Medulla oblongata (tissue), 1 donor: ENCODE results near the gene ROCK2.
"Not testable (repeated sequence)": the region's sequence is repeated elsewhere in the genome, so short reads cannot be mapped to it uniquely, and the experiment has no call there.

Experiments
- DNase-seq: peaks from one replicate; pipeline ENCODE4 v3.0.0-alpha.2; 2015; ENCODE audit errors: extremely low spot score

The ROCK2 gene

GRCh38 chr2:11340717-11341116 is 3.7 kb downstream of the ROCK2 start:
- DNase-seq = no peak

DNA sequence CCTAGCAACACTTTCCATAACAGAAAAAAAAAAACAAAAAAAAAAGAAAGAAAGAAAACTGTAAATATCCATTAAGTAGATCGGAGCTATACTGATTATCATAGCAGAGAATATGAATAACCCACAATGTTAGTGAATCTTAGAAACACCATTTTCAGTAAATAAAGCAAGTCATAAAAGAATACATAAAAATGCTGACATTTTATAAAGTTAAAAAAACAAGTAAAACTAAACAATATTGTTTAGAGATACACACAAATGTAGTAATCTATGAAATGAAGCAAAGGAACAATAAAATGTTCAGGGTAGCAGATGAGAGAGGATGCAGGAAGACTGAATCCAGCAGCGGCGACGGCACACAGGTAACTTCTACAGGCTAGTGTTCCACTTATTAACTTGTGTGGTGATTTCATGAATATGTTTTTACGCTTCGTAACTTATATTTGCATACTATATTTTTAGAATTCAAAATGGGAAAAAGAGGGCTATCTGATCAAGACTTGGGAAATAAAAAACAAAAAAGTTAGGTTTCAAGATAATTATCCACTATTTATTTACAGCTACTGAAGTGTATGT is 4.8 kb downstream of the ROCK2 start:
- no peak for DNase-seq

GRCh38 chr2:11338580-11338979 is 5.9 kb downstream of the ROCK2 start:
- DNase-seq = no peak

- DNase-seq = no peak
These were observed 6.5 kb downstream of the ROCK2 start for GRCh38 chr2:11337909-11338308.

DNA sequence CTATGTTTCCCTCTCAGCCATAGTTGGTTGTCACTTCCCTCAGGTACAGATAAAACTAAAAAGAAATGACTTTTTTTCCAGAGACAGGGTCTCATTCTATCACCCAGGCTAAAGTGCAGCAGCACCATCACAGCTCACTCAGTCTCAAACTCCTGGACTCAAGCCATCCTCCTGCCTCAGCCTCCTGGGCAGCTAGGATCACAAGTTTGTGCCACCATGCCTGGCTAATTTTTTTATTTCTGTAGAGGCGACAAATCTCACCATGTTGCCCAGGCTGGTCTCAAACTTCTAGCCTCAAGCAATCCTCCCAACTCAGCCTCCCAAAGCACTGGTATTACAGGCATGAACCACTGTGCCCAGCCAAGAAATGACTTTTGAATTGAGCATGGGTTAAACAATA is 8.2 kb downstream of the ROCK2 start:
- DNase-seq = no peak

- DNase-seq = no peak
These were observed 10.8 kb downstream of the ROCK2 start for GRCh38 chr2:11333427-11334183.

DNA sequence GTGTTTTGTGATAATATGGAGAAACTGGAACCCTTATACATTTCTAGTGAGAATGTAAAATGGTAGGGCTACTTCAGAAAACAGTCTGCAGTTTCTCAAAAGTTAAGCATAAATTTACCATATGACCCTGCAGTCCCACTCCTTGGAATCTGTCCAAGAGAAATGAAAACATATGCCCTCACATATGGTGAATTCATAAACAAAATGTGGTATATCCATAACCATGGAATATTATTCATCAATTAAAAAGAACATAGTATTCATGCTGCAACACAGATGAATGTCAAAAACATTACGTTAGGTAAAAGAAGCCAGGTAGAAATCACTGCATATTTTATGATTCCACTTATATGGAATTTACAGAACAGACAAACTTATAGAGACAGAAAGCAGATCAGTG is 11.8 kb downstream of the ROCK2 start:
- no peak for DNase-seq

DNA sequence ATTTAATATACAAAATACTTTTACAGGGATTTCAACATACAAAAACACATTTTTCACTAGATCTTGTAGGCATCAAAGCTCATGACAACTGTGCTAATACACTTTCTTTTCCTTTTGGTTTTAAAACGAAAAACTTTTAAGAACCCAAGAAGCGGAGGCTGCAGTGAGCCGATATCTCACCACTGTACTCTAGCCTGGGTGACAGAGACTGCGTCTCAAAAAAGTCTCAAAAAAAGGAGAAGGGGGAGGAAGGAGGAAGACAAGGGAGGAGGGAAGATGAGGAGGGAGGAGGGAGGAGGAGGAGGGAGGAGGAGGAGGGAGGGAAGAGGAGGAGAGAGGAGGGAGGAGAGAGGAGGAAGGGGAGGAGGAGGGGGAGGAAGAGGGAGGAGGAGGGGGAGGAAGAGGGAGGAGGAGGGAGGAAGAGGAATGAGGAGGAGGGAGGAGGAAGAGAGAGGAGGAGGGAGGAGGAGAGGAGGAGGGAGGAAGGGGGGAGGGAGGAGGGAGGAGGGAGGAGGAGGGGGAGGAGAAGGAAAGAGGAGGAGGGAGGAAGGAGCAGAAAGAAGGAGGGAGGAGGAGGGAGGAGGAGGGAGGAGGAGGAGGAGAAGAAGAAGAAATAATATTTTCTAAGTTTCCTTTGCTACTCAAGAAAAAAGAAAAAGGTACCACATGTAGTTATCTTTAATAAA is 13.8 kb downstream of the ROCK2 start:
- no peak for DNase-seq

DNA sequence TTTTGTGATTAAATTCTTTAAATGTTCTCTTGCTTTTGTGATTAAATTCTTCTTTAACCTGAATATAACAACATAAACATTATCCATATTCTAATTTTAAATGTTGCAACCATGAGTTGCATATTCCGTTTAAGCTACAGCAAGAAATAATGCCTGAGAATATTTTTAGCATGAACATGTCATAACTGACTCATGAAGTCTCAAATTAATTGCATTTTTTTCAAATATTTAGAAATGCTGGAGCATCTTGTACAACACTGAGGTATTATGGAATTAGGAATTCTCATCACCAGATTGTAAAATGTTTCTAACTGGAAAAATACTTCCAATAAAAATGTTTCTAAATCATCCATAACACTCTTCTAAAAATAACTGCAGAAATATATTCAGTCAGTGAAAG is 14.7 kb downstream of the ROCK2 start:
- no peak for DNase-seq

- DNase-seq = not testable (repeated sequence)
These were observed 15.9 kb downstream of the ROCK2 start for GRCh38 chr2:11328522-11328921.

- DNase-seq = no peak
These were observed 16.6 kb downstream of the ROCK2 start for GRCh38 chr2:11327871-11328270.

DNA sequence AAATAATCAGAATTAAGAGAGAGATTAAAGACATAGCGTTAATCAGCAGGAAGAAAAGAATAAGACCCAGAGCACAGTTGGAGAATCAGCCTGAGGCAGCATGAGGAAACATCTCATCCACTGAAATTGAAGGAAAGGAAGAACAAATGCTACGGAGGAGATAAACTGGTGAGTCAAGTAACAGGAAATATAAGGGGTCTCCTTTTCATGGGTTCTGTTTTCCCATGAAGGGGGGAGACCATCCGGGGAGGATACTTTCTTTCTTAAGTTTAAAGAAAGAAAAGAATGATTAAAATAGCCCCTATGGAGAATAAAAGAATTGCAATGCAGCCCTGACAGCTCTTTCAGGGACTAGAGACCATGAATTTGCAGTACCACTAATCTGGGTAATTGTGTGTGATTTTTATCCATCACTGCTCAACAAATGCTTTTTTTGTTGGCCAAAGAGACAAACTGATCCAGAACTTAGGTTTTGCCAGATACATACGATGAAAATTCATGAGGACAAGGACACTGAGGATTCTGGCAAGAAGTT is 17.7 kb downstream of the ROCK2 start:
- no peak for DNase-seq

- DNase-seq = no peak
These were observed 18.3 kb downstream of the ROCK2 start for GRCh38 chr2:11325961-11326676.

DNA sequence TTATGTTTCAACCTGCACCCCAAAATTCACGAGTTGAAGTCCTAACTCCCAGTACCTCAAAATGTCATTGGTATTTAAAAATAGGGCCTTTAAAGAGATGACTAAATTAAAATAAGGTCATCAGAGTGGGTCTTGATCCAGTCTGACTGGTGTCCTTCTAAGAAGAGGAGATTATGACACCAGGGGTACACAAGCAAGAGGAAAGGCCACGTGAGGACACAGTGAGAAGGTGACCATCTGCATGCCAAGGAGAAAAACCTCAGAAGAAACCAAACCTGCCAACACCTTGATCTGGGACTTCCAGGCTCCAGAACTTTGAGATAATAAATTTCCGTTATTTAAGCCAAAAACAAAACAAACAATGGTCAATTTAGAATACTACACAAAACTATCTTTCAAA is 22.6 kb downstream of the ROCK2 start:
- no peak for DNase-seq

- no peak for DNase-seq
These were observed 23.5 kb downstream of the ROCK2 start for GRCh38 chr2:11320698-11321492.

DNA sequence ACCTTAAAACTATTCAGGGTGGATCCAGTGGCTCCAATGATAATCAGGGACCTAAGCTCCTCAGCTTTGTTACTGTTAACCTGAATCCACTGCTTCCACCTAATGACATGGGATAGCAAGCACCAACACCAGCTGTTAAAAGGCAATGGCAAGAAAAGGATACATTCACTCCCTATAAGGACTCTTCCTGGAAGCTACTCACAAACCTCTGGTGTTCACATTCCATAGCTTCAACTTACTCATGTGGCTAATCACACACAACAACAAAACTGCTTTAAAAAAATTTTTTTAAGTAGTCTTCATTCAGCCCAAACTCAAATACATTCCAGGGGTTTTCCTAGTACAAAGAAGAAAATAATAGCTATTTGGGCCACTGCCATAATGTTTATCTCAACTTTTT is 24.5 kb downstream of the ROCK2 start:
- DNase-seq = no peak

- no peak for DNase-seq
These were observed 29.2 kb downstream of the ROCK2 start for GRCh38 chr2:11315074-11315705.

DNA sequence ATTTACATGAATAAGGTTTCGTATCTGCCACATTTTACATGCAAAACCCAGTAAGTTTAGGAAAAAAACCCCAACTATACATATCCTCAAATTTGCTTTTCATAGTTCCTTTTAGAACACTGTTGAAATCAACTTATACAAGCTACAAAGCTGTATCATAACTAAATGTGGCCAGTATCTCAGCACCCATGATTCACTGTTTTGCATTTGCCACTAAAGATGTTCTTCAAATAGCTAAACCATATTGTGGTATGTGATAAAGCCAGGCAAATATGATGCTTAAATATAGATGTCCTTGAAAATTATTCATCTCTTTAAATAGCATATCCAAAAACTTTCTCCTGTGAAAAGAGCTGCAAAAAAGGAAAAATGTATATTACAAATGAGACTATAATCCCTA is 29.9 kb downstream of the ROCK2 start:
- no peak for DNase-seq

DNA sequence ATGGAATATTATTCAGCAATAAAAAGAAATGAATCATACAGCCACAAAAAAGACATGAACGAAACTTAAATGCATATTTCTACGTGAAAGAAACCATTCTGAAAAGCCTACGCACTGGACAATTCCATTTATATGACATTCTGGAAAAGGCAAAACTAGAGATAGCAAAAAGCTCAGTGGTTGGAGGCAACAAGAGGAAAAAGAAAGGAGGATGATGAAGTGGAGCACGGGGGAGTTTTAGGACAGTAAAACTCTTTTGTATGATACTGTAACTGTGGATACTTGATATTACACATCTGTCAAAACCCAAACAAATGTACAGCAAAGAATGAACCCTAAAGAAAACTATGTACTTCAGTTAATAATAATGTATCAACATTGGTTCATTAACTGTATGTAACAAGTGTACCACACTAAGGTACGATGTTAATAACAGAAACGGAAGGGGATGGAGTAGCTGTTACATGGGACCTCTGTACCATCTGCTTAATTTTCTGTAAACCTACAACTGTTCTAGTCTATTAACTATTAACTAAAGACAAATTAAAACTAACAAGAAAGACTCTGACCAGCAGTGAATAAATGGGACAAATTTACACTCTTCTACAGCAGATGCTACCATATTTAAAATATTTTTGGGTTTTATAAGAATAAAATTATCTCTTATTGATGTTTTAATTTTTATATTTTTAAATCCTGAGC is 31.5 kb downstream of the ROCK2 start:
- DNase-seq = no peak

DNA sequence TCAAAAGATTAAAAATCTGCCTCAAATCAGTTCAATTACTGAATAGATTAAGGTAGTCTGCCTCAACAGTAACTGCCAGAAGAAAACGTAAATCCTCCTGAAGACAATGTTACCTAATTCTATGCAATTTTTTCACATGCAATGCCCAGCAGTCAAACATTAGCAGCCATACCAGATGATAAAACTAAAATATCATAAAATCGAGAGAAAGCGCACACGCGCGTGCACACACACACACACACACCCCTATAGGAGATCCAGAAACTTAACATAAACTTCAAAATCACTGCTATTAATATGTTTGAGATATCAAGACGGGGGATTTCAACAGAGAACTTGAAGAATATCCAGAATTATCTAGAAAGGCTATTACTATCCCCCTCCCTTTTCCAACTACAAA is 32.9 kb downstream of the ROCK2 start:
- no peak for DNase-seq
